Measurements from ENCODE around the gene WDR53.
"Not testable (repeated sequence)": the region's sequence is repeated elsewhere in the genome, so short reads cannot be mapped to it uniquely, and the experiment has no call there.

Gene WDR53

GRCh38 chr3:196514350-196514716 lies 54.0 kb downstream of the WDR53 start:
- Histone ChIP-seq H3K9ac (ENCODE audit: low read depth, low read length) (no peak overlapping the region), H3K4me1 (ENCODE audit: control insufficient read depth, insufficient read depth, low read length) (no peaks in the 10 kb centered on the region), H3K27me3 (ENCODE audit: control insufficient read depth, insufficient read depth, low read length) (no peaks in the 10 kb centered on the region), H3K4me3 (ENCODE audit: low read depth, low read length) (no peak overlapping the region), H3K9me3 (ENCODE audit: control insufficient read depth, insufficient read depth, low read length) (peaks cover 8% of the 10 kb centered on the region), H3K36me3 (ENCODE audit: control insufficient read depth, insufficient read depth, low read length) (no peaks in the 10 kb centered on the region)

- Histone ChIP-seq H3K27me3 (ENCODE audit: control insufficient read depth, insufficient read depth, low read length) (no peaks in the 10 kb centered on the region), H3K9ac (ENCODE audit: low read depth, low read length) (no peak overlapping the region), H3K9me3 (ENCODE audit: control insufficient read depth, insufficient read depth, low read length) (peaks cover 3% of the 10 kb centered on the region), H3K4me3 (ENCODE audit: low read depth, low read length) (no peak overlapping the region), H3K4me1 (ENCODE audit: control insufficient read depth, insufficient read depth, low read length) (no peaks in the 10 kb centered on the region), H3K36me3 (ENCODE audit: control insufficient read depth, insufficient read depth, low read length) (no peaks in the 10 kb centered on the region)
Measured at GRCh38 chr3:196513697-196514349, 54.5 kb downstream of the WDR53 start.

DNA sequence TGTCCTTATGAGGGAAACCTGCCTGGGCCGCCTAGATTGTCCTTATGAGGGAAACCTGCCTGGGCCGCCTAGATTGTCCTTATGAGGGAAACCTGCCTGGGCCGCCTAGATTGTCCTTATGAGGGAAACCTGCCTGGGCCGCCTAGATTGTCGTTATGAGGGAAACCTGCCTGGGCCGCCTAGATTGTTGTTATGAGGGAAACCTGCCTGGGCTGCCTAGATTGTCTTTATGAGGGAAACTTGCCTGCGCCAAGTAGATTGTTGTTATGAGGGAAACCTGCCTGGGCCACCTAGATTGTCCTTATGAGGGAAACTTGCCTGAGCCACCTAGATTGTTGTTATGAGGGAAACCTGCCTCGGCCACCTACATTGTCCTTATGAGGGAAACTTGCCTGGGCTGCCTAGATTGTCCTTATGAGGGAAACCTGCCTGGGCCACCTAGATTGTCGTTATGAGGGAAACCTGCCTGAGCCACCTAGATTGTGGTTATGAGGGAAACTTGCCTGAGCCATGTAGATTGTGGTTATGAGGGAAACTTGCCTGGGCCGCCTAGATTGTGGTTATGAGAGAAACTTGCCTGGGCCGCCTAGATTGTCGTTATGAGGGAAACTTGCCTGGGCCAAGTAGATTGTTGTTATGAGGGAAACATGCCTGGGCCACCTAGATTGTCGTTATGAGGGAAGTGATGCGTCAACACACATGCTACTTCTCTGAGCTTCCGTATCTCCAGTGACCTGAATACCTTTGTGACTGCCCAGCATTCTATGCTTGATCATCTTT lies 56.5 kb downstream of the WDR53 start:
- H3K4me3 ChIP-seq (ENCODE audit: low read depth, low read length); H3K36me3 ChIP-seq (ENCODE audit: control insufficient read depth, insufficient read depth, low read length); H3K9me3 ChIP-seq (ENCODE audit: control insufficient read depth, insufficient read depth, low read length); H3K9ac ChIP-seq (ENCODE audit: low read depth, low read length); H3K27me3 ChIP-seq (ENCODE audit: control insufficient read depth, insufficient read depth, low read length); H3K4me1 ChIP-seq (ENCODE audit: control insufficient read depth, insufficient read depth, low read length): not testable (repeated sequence)

GRCh38 chr3:196511108-196511507 lies 57.2 kb downstream of the WDR53 start:
- not testable (repeated sequence) for H3K36me3 ChIP-seq (ENCODE audit: control insufficient read depth, insufficient read depth, low read length); H3K9ac ChIP-seq (ENCODE audit: low read depth, low read length); H3K4me1 ChIP-seq (ENCODE audit: control insufficient read depth, insufficient read depth, low read length); H3K9me3 ChIP-seq (ENCODE audit: control insufficient read depth, insufficient read depth, low read length); H3K4me3 ChIP-seq (ENCODE audit: low read depth, low read length); H3K27me3 ChIP-seq (ENCODE audit: control insufficient read depth, insufficient read depth, low read length)

- H3K9me3 ChIP-seq (ENCODE audit: control insufficient read depth, insufficient read depth, low read length) = peaks cover 5% of the 10 kb centered on the region
Measured at GRCh38 chr3:196506687-196507086, 61.7 kb downstream of the WDR53 start.

DNA sequence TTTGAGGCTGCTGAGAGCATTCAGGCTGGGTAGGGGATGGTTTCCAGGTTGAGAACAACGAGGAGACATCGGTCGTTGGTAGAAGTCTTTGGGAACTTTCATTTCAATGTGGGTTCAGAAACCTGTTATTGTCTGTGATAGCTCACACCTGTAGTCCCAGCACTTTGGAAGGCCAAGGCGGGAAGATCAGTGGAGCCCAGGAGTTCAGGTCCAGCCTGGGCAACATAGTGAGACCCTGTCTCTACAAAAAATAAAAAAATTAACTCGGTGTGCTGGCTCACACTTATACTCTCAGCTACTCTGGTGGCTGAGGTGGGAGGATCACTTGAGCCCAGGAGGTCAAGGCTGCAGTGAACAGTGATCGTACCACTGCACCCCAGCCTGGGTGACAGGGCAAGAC lies 63.8 kb downstream of the WDR53 start:
- H3K4me1 ChIP-seq (ENCODE audit: control insufficient read depth, insufficient read depth, low read length) = peaks cover 8% of the 10 kb centered on the region
- peaks cover 5% of the 10 kb centered on the region for H3K9me3 ChIP-seq (ENCODE audit: control insufficient read depth, insufficient read depth, low read length)
- H3K4me3 ChIP-seq (ENCODE audit: low read depth, low read length) = no peak overlapping the region
- H3K27me3 ChIP-seq (ENCODE audit: control insufficient read depth, insufficient read depth, low read length) = no peaks in the 10 kb centered on the region
- no peak overlapping the region for H3K9ac ChIP-seq (ENCODE audit: low read depth, low read length)
- H3K36me3 ChIP-seq (ENCODE audit: control insufficient read depth, insufficient read depth, low read length) = no peaks in the 10 kb centered on the region

More at GRCh38 chr3:196506687-196507086, 61.7 kb downstream of the WDR53 start:
- Histone ChIP-seq H3K36me3 (ENCODE audit: control insufficient read depth, insufficient read depth, low read length) (no peaks in the 10 kb centered on the region), H3K27me3 (ENCODE audit: control insufficient read depth, insufficient read depth, low read length) (no peaks in the 10 kb centered on the region), H3K4me3 (ENCODE audit: low read depth, low read length) (no peak overlapping the region), H3K9ac (ENCODE audit: low read depth, low read length) (no peak overlapping the region), H3K4me1 (ENCODE audit: control insufficient read depth, insufficient read depth, low read length) (no peaks in the 10 kb centered on the region)

Measured in iPS-15b (cell line).